GM21576 (cell line): Measurements from ENCODE around the gene PRUNE2.
"Not testable (repeated sequence)": the region's sequence is repeated elsewhere in the genome, so short reads cannot be mapped to it uniquely, and the experiment has no call there.

Experiments
- ATAC-seq: cut with Tn5 transposase; IDR thresholded peaks from one replicate; pipeline ENCODE4 v1.9.1; 2021; ENCODE audit warnings: mild to moderate bottlenecking, moderate library complexity; ENCODE audit not compliant: unreplicated experiment

The PRUNE2 gene

DNA sequence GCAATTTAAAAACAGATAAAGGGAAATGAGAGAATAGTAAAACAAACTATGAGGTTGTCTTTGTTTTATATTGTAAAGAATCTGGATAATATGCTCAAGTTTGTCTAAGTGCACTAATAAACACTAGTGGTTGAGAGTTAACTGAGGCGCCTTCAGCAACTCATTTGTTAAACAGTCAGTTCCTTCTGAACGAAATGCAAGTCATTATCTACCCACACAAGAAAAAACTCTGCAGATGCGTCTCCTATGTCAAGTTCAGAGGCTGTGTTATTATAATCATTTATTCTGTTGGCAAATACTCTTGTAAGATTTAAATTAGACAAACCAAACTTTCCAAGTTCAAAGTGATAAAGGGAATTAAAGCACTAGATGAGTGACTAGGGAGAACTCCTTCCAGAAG is 162.0 kb downstream of the PRUNE2 start:
- no peak for ATAC-seq

DNA sequence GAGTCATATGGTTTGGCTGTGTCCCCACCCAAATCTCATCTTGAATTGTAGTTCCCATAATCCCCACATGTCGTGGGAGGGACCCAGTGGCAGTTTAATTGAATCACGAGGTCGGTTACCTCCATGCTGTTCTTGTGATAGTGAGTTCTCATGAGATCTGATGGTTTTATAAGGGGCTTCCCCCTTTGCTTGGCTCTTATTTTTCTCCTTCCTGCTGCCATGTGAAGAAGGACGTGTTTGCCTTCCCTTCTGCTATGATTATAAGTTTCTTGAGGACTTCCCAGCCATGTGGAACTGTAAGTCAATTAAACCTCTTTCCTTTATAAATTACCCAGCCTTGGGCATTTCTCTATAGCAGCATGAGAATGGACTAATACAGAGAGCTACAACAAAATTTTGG is 163.0 kb downstream of the PRUNE2 start:
- not testable (repeated sequence) for ATAC-seq

DNA sequence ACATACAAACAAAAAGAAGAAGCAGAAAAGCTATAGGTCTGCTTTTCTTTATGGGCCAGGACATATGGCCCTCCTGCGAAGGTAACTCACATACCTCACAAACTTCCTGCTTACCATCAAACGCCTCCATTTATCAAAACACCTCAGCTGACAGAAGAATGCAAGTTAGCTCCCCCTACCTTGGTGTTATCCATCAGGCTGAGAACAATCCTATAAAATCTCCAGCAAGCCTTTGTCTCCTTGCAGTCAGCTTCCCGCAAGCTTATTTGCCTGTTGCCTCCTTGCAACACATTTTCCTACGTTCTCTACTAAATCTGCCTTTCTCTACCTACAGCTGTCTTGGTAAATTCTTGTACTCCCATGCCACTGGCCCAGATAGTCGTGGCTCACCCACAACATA is 164.4 kb downstream of the PRUNE2 start:
- no peak for ATAC-seq

DNA sequence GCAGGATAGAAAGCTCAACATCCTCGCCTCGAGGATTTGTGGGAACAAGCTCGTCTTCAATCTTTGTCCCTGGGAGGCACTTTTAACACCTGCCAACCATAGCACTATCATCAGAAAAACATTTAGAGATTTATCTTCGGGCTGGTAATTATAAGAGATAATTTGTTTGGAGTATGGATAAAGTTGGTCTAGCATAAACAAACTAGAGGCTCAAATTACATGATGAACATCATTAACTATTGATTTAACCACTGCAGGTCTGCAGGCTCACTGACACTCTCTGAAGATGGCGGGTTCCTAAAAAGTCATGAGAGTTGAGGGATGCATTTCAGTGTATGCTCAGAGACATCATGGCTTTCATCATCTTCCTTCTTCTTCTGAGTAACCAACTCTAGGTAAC is 167.5 kb downstream of the PRUNE2 start:
- no peak for ATAC-seq

DNA sequence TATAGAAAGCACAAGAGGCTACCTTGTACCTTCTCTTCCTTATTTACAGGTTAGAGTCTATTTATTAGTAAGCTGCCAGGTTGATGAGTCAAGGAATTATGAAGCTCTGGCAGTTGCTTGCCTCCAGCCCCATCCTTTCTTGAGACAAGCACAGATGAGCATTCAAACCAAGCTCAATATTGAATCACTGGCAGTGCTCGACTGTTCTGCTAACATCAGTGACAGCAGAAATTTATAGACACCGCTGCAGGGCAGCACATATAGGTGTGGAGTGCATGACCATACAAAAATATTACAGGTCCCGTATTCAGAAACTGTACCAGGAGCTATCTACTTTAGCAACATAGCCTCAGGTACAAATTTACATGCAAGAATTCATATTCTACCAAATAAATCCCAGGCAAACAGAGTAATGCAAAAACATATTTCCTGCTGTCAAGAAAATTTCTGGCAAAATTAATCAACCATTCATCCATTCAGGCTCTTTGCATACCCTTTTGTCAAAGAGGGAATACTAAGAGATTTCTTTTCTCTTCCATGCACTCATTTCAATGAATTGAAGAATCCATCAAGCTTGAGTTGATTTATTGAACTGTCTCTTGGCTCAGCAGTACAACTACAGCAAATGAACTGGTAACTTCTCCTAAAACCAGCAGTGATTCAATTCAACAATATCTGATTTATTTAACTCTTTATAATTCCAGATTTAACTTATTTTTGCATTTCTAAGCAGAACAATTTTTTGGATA is 168.6 kb downstream of the PRUNE2 start:
- no peak for ATAC-seq

DNA sequence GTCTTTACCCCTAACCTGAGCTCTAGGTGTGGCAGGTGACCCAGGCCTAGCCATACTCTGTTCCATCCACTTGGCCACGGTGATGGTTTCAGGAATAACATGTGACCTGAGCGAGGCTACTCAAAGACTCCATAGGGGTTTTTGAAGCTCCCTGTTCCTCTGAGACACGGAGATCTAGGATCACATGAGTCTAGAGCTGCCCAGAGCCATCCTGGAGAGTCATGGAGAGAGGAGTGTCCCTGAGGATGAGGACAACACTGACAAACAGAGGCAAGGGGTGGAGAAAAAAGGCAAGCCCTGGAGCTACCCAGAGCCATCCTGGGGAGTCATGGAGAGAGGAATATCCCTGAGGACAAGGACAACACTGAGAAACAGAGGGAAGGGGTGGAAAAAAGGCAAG is 171.2 kb downstream of the PRUNE2 start:
- no peak for ATAC-seq

GRCh38 chr9:76733096-76733495 is 172.8 kb downstream of the PRUNE2 start:
- ATAC-seq, result no peak

DNA sequence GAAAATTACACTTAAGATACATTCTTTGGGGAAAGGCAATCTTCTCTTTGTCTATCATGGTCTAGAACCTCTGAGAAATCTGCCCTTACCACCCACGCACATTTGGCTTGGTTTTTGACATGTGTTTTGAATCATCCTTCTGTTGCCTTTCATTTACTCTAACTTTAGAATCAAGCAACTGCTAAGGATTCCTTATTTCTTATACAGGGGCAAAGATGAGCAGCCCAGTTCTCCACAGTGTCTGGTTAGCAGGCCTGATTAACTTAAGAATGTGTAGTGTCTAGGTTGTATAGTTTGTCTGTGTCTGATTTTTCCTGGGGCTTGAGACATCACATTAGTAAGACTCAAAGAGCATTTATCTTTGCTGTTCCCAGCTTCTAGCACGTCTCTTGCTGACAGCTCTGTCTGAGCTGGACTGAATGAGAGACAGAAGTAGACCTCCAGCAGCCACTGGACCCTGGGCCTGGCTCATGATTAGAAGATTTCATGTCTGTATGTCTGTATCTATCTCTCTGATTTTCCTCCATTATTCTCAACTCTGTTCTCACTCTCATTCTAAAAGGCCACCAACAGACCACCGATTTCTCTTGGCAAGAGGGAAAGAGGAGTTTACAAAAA is 173.5 kb downstream of the PRUNE2 start:
- ATAC-seq, result no peak

DNA sequence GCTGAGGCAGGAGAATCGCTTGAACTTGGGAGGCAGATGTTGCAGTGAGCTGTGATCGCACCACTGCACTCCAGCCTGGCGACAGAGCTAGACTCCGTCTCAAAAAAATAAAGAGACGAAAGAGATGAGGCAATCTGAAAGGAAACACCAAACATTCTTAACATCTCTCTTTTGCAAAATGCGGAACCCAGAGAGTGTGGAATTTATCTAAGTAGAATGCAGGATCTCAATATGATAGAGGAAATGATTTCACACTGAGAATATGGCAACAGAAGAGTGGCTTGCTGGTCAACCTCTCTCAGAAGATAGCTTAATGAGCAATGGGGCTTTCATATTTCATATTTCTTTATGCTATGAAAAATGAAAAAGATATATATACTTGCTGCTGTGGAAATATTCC is 175.1 kb downstream of the PRUNE2 start:
- ATAC-seq, result no peak

- ATAC-seq, result no peak
Observed at GRCh38 chr9:76729980-76730737, 175.8 kb downstream of the PRUNE2 start.

DNA sequence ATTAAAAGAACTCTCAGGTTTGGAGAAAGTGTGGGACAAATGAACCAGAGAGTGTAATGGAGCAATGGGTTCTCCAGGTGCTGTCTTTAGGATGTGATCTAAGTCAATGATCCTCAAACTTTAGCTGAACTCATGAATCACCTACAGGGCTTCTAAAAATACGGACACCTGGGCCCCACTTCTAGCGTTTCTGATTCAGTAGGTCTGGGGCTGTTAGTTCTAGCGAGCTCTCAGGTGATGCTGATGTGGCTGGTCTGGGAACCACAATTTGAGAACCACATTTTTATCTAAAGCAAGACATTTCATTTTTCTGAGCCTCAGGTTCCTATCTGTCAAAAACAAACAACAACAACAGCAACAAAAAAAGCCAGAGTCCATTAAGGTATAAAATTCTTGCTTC is 176.8 kb downstream of the PRUNE2 start:
- ATAC-seq, result no peak

- no peak for ATAC-seq
Observed at GRCh38 chr9:76725885-76726284, 180.0 kb downstream of the PRUNE2 start.

- no peak for ATAC-seq
Observed at GRCh38 chr9:76725011-76725546, 180.8 kb downstream of the PRUNE2 start.

DNA sequence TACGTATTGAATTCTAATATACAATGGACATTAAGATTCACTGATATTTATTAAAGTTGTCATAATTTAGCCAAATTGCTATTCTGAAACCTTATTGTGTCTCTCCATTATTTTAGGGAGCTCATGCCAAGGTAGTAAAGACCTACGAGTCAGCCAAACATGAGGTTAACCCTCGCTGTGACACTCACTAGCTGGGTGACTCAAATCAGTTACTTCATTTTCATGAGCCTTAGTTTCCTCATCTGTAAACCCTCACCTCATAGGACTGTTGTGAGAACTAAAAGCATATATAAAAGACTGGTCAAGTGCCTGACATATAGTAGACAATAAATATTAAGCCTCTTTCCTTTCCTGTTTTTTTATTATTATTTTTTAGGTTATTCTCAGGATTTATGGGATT is 185.7 kb downstream of the PRUNE2 start:
- no peak for ATAC-seq

DNA sequence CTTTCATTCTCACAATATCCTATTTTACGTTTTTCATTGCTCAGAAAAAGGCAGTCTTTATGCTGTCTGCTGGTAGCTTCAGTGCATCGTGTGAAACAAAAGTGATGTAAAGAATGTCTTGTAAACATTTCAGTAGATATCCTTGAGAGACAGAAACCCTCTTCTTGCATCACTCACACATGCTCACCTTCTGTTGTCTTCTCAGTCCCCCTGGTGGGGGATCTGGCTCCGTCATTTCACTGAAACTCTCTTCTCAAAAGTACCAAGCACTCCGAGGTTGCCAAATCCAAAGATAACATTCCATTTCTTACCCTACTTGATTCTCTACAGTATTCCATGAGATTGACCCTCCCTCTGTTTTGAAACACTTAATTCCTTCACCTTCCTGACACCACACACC is 187.7 kb downstream of the PRUNE2 start:
- no peak for ATAC-seq

GRCh38 chr9:76717613-76718012 is 188.3 kb downstream of the PRUNE2 start:
- no peak for ATAC-seq

- ATAC-seq, result no peak
Observed at GRCh38 chr9:76717176-76717575, 188.7 kb downstream of the PRUNE2 start.

- no peak for ATAC-seq
Observed at GRCh38 chr9:76716085-76716672, 189.7 kb downstream of the PRUNE2 start.

- ATAC-seq, result no peak
Observed at GRCh38 chr9:76713381-76713780, 192.5 kb downstream of the PRUNE2 start.

DNA sequence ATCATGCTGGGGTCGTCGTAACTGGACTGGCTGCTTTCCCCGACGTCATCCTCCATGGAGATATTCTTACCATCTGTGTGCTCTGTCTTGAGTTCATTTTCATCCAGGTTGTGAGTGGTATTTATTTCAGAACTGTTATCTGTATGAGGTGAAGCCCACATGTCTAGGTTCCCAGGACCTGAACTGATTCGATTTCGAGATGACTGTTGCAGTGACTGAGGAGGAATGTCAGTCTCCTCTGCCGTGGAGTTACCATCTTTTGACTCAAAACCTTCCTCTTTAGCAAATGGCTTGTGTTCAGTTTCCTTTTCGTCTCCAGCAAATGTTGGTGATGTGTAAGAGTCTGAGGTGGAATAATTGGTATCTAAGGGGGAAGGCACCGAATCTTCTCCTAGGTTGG is 196.9 kb downstream of the PRUNE2 start:
- ATAC-seq, result no peak

DNA sequence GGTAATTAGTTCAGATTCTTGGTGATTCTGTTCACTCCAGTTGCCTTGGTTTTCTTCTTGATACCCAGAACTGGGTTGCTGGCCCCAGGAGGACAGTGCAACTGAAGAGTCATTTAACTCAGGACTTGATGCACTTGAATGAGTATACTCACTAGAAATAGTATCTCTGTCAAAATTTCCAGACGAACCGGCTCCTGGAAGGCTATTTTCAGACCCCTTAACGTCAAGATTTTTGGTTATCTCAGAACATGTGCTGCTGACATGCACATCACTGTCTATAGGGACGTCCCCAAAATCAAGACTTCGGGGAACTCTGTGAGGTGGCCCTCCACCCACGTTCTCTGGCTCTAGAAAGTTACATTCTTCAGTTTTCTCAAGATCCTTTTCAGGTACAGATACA is 198.4 kb downstream of the PRUNE2 start:
- peak; percentile 66 for ATAC-seq
